RWPE2 (cell line): ENCODE data around the gene RAB42.
"Not testable (repeated sequence)": the region's sequence is repeated elsewhere in the genome, so short reads cannot be mapped to it uniquely, and the experiment has no call there.

Source experiments
- ATAC-seq: fragments of 200-7000 bp; cut with Tn5 transposase; 3 replicates; pipeline ENCODE4 v1.9.1; 2021; ENCODE audit warnings: low read depth
- DNase-seq: peaks from one replicate; pipeline ENCODE4 v3.0.0-alpha.2; 2020; ENCODE audit warnings: low spot score
- H3K27ac ChIP-seq: fragments of 450-650 bp; 2 replicates; pipeline ENCODE4 v1.5.1; 2017; ENCODE audit warnings: mild to moderate bottlenecking; ENCODE audit not compliant: poor library complexity, severe bottlenecking
- H3K27me3 ChIP-seq: fragments of 250-450 bp; sonication (Bioruptor Pico); 2 replicates; pipeline ENCODE4 v1.5.1; 2021; ENCODE audit warnings: mild to moderate bottlenecking, moderate library complexity; ENCODE audit not compliant: insufficient read depth, poor library complexity, severe bottlenecking
- H3K36me3 ChIP-seq: fragments of 250-450 bp; sonication (Bioruptor Pico); 2 replicates; pipeline ENCODE4 v1.5.1; 2020; ENCODE audit warnings: low read depth, mild to moderate bottlenecking, moderate library complexity
- H3K4me1 ChIP-seq: fragments of 250-450 bp; sonication (Bioruptor Pico); 2 replicates; pipeline ENCODE4 v1.5.1; 2021; ENCODE audit warnings: mild to moderate bottlenecking, moderate library complexity; ENCODE audit not compliant: insufficient read depth, poor library complexity, severe bottlenecking
- H3K4me3 ChIP-seq: fragments of 250-450 bp; sonication (Bioruptor Pico); 2 replicates; pipeline ENCODE4 v1.5.1; 2021; ENCODE audit warnings: mild to moderate bottlenecking, moderate library complexity; ENCODE audit not compliant: severe bottlenecking
- H3K9me3 ChIP-seq: fragments of 250-450 bp; sonication (Bioruptor Pico); 2 replicates; pipeline ENCODE4 v1.5.1; 2021; ENCODE audit warnings: mild to moderate bottlenecking, moderate library complexity; ENCODE audit not compliant: severe bottlenecking
- CTCF ChIP-seq: fragments of 450-650 bp; IDR thresholded peaks from one replicate; pipeline ENCODE4 v1.5.1; 2017; ENCODE audit warnings: mild to moderate bottlenecking, moderate library complexity; ENCODE audit not compliant: poor library complexity, severe bottlenecking

Gene RAB42

GRCh38 chr1:28581531-28582247 lies 10.4 kb upstream of the RAB42 start:
- DNase-seq: peak; percentile 94
- peak; percentile 9 for TF ChIP-seq CTCF

DNA sequence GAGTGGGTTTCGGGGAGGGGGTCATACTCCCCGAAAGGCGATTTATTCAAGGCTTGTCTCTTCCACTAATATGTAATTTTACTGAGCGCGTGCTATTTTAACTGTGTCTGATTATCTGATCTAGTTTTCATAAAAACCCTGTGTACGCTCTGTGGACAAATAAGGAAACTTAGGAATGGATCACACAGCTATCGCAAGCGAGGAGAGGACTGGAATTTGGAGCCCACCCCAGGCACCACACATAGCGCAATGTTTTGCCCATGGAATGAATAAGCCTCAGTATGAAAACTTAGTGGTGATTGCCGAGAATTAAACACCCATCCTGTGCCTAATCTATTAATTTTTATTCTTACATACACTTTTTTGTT lies 9.8 kb upstream of the RAB42 start:
- DNase-seq: no peak
- H3K27me3 ChIP-seq: no peaks in the 10 kb centered on the region
- H3K27ac ChIP-seq: peak overlapping the region; percentile 90
- H3K4me1 ChIP-seq: no peaks in the 10 kb centered on the region
- H3K36me3 ChIP-seq: peaks cover 41% of the 10 kb centered on the region
- no peaks in the 10 kb centered on the region for H3K9me3 ChIP-seq
- ATAC-seq: peak; percentile 18; the same call in 1 of the 3 replicates
- H3K4me3 ChIP-seq: peak overlapping the region; percentile 91
- no peak for TF ChIP-seq CTCF

More at GRCh38 chr1:28581531-28582247, 10.4 kb upstream of the RAB42 start:
- peak overlapping the region; percentile 91 for H3K4me3 ChIP-seq
- no peaks in the 10 kb centered on the region for H3K27me3 ChIP-seq
- H3K36me3 ChIP-seq: peaks cover 46% of the 10 kb centered on the region
- peak overlapping the region; percentile 90 for H3K27ac ChIP-seq
- ATAC-seq: peak; percentile 79
- H3K4me1 ChIP-seq: no peaks in the 10 kb centered on the region
- H3K9me3 ChIP-seq: no peaks in the 10 kb centered on the region

DNA sequence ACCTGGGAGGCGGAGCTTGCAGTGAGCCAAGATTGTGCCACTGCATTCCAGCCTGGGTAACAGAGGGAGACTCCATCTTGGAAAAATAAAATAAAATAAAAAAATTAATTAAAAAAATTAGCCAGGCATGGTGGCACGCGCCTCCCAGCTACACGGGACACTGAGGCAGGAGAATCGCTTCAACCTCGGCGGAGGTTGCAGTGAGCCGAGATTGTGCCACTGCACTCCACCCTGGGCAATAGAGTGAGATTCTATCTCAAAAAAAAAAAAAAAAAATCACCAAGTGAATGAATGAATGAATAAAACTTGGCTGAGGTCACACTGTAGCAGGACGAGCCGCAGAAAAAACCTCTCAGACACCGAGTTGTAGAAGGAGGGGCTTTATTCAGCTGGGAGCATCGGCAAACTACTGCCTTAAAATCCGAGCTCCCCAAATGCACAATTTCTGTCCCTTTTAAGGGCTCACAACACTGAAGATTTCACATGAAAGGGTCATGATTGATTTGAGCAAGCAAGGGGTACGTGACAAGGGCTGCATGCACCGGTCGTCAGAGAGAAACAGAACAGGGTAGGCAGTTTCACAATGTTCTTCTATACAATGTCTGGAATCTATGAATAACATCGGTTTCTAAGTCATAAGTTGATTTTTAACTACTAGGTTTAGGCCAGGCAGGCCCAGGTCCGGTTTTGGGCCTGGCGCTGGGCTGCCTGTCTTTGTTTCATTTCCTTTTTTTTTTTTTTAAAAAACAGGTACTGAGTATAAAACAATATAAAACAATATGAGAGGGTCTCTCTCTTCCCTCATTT lies 5.3 kb upstream of the RAB42 start:
- not testable (repeated sequence) for H3K36me3 ChIP-seq, H3K4me3 ChIP-seq, DNase-seq, ATAC-seq, H3K9me3 ChIP-seq, H3K27ac ChIP-seq, H3K27me3 ChIP-seq, H3K4me1 ChIP-seq

- Histone ChIP-seq H3K9me3 (no peaks in the 10 kb centered on the region), H3K4me1 (no peaks in the 10 kb centered on the region), H3K4me3 (peak overlapping the region; percentile 42), H3K36me3 (no peaks in the 10 kb centered on the region), H3K27ac (no peak overlapping the region), H3K27me3 (no peaks in the 10 kb centered on the region)
- DNase-seq: no peak
- ATAC-seq: peak; percentile 39
- TF ChIP-seq CTCF: no peak
Measured at GRCh38 chr1:28592321-28593071, 431 bp downstream of the RAB42 start.

DNA sequence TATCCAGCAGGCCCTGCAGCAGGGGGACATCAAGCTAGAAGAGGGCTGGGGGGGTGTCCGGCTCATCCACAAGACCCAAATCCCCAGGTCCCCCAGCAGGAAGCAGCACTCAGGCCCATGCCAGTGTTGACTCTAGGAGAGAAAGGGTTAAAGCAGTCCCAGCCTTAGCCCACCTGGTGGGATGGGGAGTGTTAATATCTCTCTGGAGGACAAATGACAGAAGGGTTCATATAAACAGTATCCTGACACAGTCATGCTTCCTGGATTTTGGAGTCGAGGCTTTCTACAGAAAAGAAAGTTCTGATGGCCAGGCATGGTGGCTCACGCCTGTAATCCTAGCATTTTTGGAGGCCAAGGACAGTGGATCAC lies 1.9 kb downstream of the RAB42 start:
- not testable (repeated sequence) for H3K9me3 ChIP-seq, ATAC-seq, H3K27me3 ChIP-seq, H3K4me1 ChIP-seq, H3K4me3 ChIP-seq, H3K27ac ChIP-seq, DNase-seq, H3K36me3 ChIP-seq

DNA sequence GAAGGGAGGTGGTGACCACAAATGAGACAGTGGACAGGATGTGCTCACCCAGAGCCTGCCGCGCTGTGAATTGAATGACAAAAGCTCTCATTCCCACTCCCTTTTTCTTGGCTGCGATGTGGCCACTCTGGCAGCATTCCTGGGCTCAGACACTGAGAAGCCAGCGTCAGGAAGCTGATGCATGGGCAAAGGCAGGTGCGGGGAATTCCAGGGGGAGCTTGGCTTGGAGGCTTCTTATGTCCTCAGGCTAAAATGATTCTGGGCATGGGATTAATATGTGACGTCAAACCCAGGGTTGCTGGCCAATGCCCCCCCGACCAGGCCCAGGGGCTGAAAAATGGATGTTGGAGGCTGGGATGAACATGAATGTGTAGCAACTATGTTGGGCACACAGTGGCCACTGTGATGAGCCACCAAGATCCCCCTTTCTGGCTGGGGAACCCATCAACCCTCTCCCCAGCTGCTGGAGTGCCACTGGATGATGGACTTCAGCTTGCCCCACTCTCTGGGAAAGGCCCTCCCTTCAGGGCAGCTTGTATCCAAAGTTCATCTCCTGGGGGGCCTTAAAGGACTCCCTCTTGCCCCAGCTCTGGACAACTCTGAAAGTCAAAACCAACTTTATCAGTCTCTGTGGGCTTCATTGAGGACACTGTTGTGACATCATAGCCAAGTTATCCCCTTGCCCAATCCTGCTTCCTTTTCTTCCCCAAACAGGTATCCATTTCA lies 2.8 kb downstream of the RAB42 start:
- not testable (repeated sequence) for H3K27me3 ChIP-seq, H3K9me3 ChIP-seq, H3K4me1 ChIP-seq, H3K36me3 ChIP-seq, H3K4me3 ChIP-seq, H3K27ac ChIP-seq
- DNase-seq (peak; percentile 73), ATAC-seq (peak; percentile 46)
